ENCODE data around the gene MIS12. TPM values are rescaled to one million over a fixed set of nuclear protein-coding genes. Genes with fewer than 3 reads are reported as not detected.

Gene MIS12
- total and polyA plus RNA-seq, 4 donors = 4.3 to 18.6 (median 11.1) TPM

- Histone ChIP-seq H3K9me3 (ENCODE audit: control insufficient read depth in 4 of 4, low read length in 3 of 4) (no peaks in the 10 kb centered on the region), H3K9ac (ENCODE audit: low read depth in 1 of 2, low read length in 2 of 2) (no peak overlapping the region), H3K4me1 (ENCODE audit: control insufficient read depth in 4 of 4, insufficient read depth in 4 of 4, low read length in 3 of 4) (no peaks in the 10 kb centered on the region), H3K27me3 (ENCODE audit: control insufficient read depth in 4 of 4, insufficient read depth in 4 of 4, low read length in 3 of 4) (no peaks in the 10 kb centered on the region), H3K36me3 (ENCODE audit: control insufficient read depth in 4 of 4, insufficient read depth in 3 of 4, low read depth in 1 of 4, low read length in 3 of 4) (no peaks in the 10 kb centered on the region), H3K27ac (ENCODE audit: low read depth in 1 of 2, low read length in 2 of 2) (no peak overlapping the region), H3K4me3 (ENCODE audit: low read depth in 1 of 3, low read length in 3 of 3) (no peak overlapping the region)
- 84% methylated on average over 8 of the region's 8 CpGs for WGBS
- TF ChIP-seq FOXA2 (IDR thresholded peaks at IDR 0.05) (no peak), EGR1 (IDR thresholded peaks at IDR 0.05; ENCODE audit: low read depth in 2 of 2) (no peak), RXRA (IDR thresholded peaks at IDR 0.05) (no peak), SP1 (IDR thresholded peaks at IDR 0.05) (no peak)
- TF ChIP-seq, protein P1, sequence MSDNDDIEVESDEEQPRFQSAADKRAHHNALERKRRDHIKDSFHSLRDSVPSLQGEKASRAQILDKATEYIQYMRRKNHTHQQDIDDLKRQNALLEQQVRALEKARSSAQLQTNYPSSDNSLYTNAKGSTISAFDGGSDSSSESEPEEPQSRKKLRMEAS (IDR thresholded peaks at IDR 0.05) = no peak
- DNase-seq (ENCODE audit: low spot score) = no peak
Measured at GRCh38 chr17:5509482-5509881, 23.1 kb downstream of the MIS12 start.

DNA sequence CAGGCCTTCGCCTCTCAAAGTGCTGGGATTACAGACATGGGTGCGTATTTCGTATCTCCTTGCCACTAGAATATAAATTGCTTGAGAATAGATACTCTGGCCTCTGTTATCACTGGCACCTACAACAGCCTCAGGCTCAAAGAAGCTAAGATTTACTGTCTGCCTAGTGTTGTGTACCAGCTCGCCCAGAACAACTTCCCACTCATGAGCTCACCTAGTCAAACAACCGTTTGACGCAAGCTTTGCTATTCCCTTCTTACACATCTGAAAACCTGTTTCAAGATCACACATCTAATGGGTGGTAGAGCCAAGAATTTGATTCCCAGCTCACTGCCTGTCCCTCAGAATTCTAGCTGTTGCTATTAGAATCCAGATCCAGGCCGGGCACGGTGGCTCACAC, 24.4 kb downstream of the MIS12 start:
- no peak for DNase-seq (ENCODE audit: low spot score)
- Histone ChIP-seq H3K9me3 (ENCODE audit: control insufficient read depth in 4 of 4, low read length in 3 of 4) (no peaks in the 10 kb centered on the region), H3K27me3 (ENCODE audit: control insufficient read depth in 4 of 4, insufficient read depth in 4 of 4, low read length in 3 of 4) (no peaks in the 10 kb centered on the region), H3K36me3 (ENCODE audit: control insufficient read depth in 4 of 4, insufficient read depth in 3 of 4, low read depth in 1 of 4, low read length in 3 of 4) (no peaks in the 10 kb centered on the region), H3K9ac (ENCODE audit: low read depth in 1 of 2, low read length in 2 of 2) (no peak overlapping the region), H3K4me1 (ENCODE audit: control insufficient read depth in 4 of 4, insufficient read depth in 4 of 4, low read length in 3 of 4) (no peaks in the 10 kb centered on the region), H3K4me3 (ENCODE audit: low read depth in 1 of 3, low read length in 3 of 3) (no peak overlapping the region), H3K27ac (ENCODE audit: low read depth in 1 of 2, low read length in 2 of 2) (no peak overlapping the region)
- TF ChIP-seq YY1 (IDR thresholded peaks at IDR 0.05) = no peak
- TF ChIP-seq, protein P1 (IDR thresholded peaks at IDR 0.05) = no peak
- TF ChIP-seq HNF4A (conservative IDR thresholded peaks at IDR 0.05) = no peak
- TF ChIP-seq EGR1 (IDR thresholded peaks at IDR 0.05; ENCODE audit: low read depth in 2 of 2) = no peak
- TF ChIP-seq TAF1 (conservative IDR thresholded peaks at IDR 0.05) = no peak
- WGBS = 86% methylated on average over 8 of the region's 8 CpGs

GRCh38 chr17:5511401-5512225, 25.2 kb downstream of the MIS12 start:
- TF ChIP-seq CTCF (IDR thresholded peaks at IDR 0.05; ENCODE audit: low read depth, low read length, missing input control) = no peak
- no peak for TF ChIP-seq HNF4G (IDR thresholded peaks at IDR 0.05)
- TF ChIP-seq, protein P1 (IDR thresholded peaks at IDR 0.05) = no peak
- TF ChIP-seq TAF1 (conservative IDR thresholded peaks at IDR 0.05) = no peak
- TF ChIP-seq FOXA1 (IDR thresholded peaks at IDR 0.05) = no peak
- no peak for TF ChIP-seq FOXA2 (IDR thresholded peaks at IDR 0.05)
- no peak for TF ChIP-seq HNF4A (conservative IDR thresholded peaks at IDR 0.05)
- no peak for TF ChIP-seq RXRA (IDR thresholded peaks at IDR 0.05)
- TF ChIP-seq, protein P2, sequence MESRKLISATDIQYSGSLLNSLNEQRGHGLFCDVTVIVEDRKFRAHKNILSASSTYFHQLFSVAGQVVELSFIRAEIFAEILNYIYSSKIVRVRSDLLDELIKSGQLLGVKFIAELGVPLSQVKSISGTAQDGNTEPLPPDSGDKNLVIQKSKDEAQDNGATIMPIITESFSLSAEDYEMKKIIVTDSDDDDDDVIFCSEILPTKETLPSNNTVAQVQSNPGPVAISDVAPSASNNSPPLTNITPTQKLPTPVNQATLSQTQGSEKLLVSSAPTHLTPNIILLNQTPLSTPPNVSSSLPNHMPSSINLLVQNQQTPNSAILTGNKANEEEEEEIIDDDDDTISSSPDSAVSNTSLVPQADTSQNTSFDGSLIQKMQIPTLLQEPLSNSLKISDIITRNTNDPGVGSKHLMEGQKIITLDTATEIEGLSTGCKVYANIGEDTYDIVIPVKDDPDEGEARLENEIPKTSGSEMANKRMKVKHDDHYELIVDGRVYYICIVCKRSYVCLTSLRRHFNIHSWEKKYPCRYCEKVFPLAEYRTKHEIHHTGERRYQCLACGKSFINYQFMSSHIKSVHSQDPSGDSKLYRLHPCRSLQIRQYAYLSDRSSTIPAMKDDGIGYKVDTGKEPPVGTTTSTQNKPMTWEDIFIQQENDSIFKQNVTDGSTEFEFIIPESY (IDR thresholded peaks at IDR 0.05) = no peak
- no peak for TF ChIP-seq RAD21 (IDR thresholded peaks at IDR 0.05)
- TF ChIP-seq YY1 (IDR thresholded peaks at IDR 0.05) = no peak
- TF ChIP-seq NR2F2 (IDR thresholded peaks at IDR 0.05) = no peak
- no peak for TF ChIP-seq REST (IDR thresholded peaks at IDR 0.05)
- no peak overlapping the region for H3K9ac ChIP-seq (ENCODE audit: low read depth in 1 of 2, low read length in 2 of 2)
- no peaks in the 10 kb centered on the region for H3K4me1 ChIP-seq (ENCODE audit: control insufficient read depth in 4 of 4, insufficient read depth in 4 of 4, low read length in 3 of 4)
- DNase-seq (ENCODE audit: low spot score) = no peak
- no peaks in the 10 kb centered on the region for H3K36me3 ChIP-seq (ENCODE audit: control insufficient read depth in 4 of 4, insufficient read depth in 3 of 4, low read depth in 1 of 4, low read length in 3 of 4)
- no peaks in the 10 kb centered on the region for H3K9me3 ChIP-seq (ENCODE audit: control insufficient read depth in 4 of 4, low read length in 3 of 4)
- no peak overlapping the region for H3K27ac ChIP-seq (ENCODE audit: low read depth in 1 of 2, low read length in 2 of 2)
- H3K27me3 ChIP-seq (ENCODE audit: control insufficient read depth in 4 of 4, insufficient read depth in 4 of 4, low read length in 3 of 4) = no peaks in the 10 kb centered on the region
- WGBS = 57% methylated on average over 17 of the region's 17 CpGs
- H3K4me3 ChIP-seq (ENCODE audit: low read depth in 1 of 3, low read length in 3 of 3) = no peak overlapping the region

All from liver (tissue), 9 donors.